Left ventricle myocardium superior (tissue), 1 donor: ENCODE measurements around the gene SETMAR. TPM values are rescaled to one million over a fixed set of nuclear protein-coding genes. Genes with fewer than 3 reads are reported as not detected.
"Not testable (repeated sequence)": the region's sequence is repeated elsewhere in the genome, so short reads cannot be mapped to it uniquely, and the experiment has no call there.

ENCODE experiments used
- ATAC-seq: fragments of 200-7000 bp; cut with Tn5 transposase; one replicate; pipeline ENCODE4 v1.9.1; 2020; ENCODE audit warnings: mild to moderate bottlenecking, moderate library complexity
- DNase-seq: peaks from one replicate; pipeline ENCODE4 v3.0.0-alpha.2; 2020
- intact Hi-C: fragments of 100-400 bp; cut with micrococcal nuclease; formaldehyde crosslinking; loops from one replicate; pipeline ENCODE4 v1.11.0; 2022
- long read RNA-seq: library from polyadenylated mRNA; unstranded; transcript quantifications from one replicate; pipeline ENCODE4 v2.0.0, GENCODE V29; 2021
- total RNA-seq: library from RNA; stranded (reverse); fragmentation: NEBNext Ultra II Directional; extraction: Animal tissue kit (Norgen Biotek cat#: 25700); gene quantifications from one replicate; pipeline ENCODE4 v1.2.1, GENCODE V29; 2021
- donor health status: DM: no; HTN: yes; CAD: no; lungs with severe emphysema.

Gene SETMAR
- 14.6 TPM for total RNA-seq
- long read RNA-seq, partial matches to known transcripts = 0 of 8 reads
- long read RNA-seq, other reads (novel, unspliced or antisense) = 7 of 8 reads

GRCh38 chr3:4303187-4304123, at the start of gene SETMAR:
SETMAR (plus strand) TSS chr3:4303369; CDS start chr3:4303371, 2 bp downstream.
- DNase-seq = peak; percentile 95
- intact Hi-C loops = no loop called here

DNA sequence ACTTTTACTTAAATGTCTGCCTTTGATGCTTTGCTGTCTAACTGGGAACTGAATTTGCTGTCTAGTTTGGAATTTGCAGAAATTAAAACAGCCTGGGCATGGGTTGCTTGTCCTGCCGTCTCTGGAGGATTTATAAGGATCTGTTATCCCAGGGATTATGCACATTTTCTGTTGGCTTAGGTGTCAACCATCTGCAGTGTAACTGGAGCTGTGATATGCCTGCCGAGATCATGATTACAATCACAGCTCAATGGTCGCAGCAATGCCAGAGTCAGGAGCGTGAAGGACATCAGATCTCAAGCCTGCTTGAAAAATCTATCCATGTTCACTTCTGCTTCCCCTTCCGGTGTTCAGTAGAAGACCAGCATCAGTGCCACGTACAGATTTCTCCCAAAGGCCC, 41.8 kb upstream of the SETMAR start:
- ATAC-seq (no peak), DNase-seq (no peak)
- intact Hi-C loops = no loop called here

More at GRCh38 chr3:4303187-4304123, at the start of gene SETMAR:
- peak; percentile 96 for ATAC-seq

- intact Hi-C loops = no loop called here
- DNase-seq = no peak
- no peak for ATAC-seq
Measured at GRCh38 chr3:4264040-4264439, 39.1 kb upstream of the SETMAR start.

GRCh38 chr3:4270720-4271119, 32.4 kb upstream of the SETMAR start:
- DNase-seq (no peak), ATAC-seq (no peak)
- intact Hi-C loops = no loop called here

DNA sequence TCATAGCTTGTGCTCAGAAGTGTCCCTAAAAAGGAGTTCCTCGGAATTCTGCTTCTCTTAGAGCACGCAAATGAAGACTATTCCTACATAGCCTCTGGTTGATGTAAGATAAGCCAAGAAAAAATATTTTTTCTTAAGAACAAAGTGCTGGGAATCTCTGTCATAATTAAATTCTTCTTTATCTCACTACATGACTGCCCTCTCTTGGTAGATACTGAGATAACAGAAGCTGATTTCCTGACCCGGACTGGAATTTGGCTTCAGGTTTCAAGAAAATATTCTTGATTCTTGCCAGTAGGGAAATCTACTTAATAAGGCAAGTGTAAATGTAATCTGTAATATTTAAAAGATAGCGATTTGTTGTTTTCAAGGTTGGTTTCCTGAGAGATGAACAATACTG, 31.3 kb upstream of the SETMAR start:
- intact Hi-C loops = no loop called here
- no peak for ATAC-seq

DNA sequence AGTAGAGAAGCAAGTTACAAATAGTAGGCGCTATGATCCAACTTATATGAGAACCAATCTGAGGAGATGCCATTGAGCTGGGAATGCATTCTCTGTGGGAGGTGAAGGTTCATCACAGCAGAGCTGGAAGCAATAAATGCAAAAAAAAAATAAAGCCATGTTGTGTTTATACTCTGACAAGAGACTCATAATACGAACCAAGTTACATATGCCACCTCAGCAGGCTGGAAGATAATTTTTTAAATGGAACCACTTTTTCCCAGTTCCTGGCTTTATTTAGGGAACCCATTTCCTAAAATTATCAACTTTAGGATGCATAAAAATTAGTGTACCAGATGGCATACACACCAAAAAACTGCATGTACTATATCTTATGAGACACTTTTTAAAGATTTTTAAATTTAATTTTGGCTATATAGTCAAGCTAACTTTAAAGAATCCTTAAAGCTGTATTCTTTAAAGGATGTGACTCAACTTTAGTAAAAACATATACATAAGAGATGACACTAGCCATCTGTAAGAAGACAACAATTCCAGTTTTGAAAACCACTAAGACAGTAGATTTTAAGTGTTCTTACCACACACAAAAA, 23.6 kb upstream of the SETMAR start:
- ATAC-seq (no peak), DNase-seq (no peak)
- intact Hi-C loops = no loop called here

More for the DNA sequence above, 31.3 kb upstream of the SETMAR start:
- no peak for DNase-seq

DNA sequence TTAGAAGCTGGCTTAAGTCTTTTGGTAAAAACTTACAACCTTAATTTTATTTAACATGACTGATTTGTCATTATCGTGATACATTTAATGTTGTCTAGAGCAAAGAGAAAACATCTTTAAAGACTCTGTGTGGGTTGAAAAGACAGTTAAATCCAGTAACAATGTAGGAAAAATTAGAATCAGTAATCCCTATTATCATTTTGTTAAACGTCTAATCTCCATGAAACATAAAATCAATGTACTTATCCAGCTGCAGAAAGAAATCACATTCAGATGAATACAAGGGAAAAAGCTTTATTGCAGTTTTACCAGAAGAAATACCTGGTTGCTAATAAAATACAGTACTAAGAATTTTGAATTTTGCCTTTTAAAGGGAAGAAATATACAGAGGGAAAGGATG, 21.2 kb upstream of the SETMAR start:
- intact Hi-C loops = no loop called here
- ATAC-seq = no peak

DNA sequence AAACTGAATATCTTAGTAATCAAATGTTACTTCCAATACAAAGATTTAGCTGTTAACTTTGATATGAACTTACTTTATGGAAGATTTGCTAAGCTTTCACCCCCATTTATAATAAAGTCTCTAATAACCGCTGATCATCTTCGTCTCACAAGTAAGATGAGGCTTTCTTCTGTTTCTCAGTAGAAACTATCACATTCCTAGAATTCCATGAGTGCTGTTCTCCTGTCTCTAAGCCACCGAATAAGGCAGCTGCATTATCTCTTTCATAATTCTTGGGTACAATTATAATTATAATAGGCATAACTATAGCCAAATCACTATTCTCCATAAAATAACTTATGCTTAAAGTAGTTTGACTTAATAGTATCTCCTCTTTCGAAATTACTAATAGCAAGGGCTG, 18.3 kb upstream of the SETMAR start:
- intact Hi-C loops = no loop called here
- DNase-seq (no peak), ATAC-seq (no peak)

More for the DNA sequence above, 21.2 kb upstream of the SETMAR start:
- DNase-seq = no peak

DNA sequence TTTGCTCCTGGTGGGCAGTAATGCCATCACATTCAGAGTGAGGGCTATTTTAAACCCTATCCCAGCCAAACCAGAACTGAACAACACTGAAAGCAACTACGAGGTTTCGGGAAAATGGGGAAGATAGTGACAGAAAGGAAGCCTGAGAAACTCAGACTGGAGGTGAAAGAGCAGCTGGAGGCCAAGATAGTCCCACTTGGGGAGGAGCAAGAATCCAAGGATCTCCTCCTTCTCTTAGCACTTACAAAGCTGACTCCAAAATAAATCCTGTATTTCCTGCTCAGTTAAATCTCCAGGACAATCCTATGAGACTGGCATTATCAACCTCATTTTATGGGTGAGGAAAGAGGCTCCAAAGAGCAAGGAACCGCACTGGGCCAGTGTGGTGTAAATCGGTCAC, 14.1 kb upstream of the SETMAR start:
- intact Hi-C loops = no loop called here
- no peak for DNase-seq
- no peak for ATAC-seq

- intact Hi-C loops = loop anchor here (5.0 kb wide), 1 partner anchor 1093 kb away; no protein-coding TSS in a partner anchor
- peak; percentile 32 for ATAC-seq
- DNase-seq = no peak
Measured at GRCh38 chr3:4290272-4290893, 12.8 kb upstream of the SETMAR start.

GRCh38 chr3:4292301-4292700, 10.9 kb upstream of the SETMAR start:
- ATAC-seq (no peak), DNase-seq (no peak)
- intact Hi-C loops = loop anchor here (5.0 kb wide), 1 partner anchor 1095 kb away; no protein-coding TSS in a partner anchor

DNA sequence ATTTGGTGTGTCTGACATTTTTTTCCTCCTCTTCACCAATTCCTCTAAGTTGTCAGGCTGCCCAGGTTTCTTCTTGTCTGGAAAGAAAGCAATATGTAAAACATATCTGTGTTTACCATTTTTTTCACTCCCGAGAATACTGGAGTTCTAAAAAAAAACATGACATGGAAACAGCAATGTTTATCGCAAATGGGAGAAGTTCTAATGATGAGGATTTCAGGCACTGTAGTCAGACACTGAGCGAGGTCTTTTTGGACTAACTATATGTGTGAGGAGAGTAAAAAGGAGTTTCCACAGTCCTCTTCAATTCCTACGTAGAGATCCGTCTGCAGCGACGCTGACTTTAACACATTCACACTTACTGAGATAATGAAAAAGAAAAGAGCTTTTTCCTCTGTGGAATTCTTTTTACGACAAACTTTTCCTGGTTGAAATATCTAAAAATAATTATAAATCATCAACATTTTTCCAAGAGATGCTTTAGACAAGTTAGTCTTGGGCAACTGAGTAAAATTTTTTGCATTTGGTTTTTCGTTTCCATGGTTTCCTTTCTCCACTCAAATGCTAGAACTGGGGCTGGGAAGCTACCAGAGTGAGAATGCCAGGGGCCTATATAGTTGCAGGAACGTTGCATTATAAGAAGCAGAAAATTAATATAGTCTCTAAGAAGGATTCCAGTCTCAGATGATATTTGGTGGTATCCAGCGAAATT, 8.4 kb upstream of the SETMAR start:
- no peak for DNase-seq
- no peak for ATAC-seq
- intact Hi-C loops = loop anchor here (5.0 kb wide), 1 partner anchor 1097 kb away; no protein-coding TSS in a partner anchor

- intact Hi-C loops, ATAC-seq, DNase-seq: not testable (repeated sequence)
Measured at GRCh38 chr3:4296454-4296853, 6.7 kb upstream of the SETMAR start.

DNA sequence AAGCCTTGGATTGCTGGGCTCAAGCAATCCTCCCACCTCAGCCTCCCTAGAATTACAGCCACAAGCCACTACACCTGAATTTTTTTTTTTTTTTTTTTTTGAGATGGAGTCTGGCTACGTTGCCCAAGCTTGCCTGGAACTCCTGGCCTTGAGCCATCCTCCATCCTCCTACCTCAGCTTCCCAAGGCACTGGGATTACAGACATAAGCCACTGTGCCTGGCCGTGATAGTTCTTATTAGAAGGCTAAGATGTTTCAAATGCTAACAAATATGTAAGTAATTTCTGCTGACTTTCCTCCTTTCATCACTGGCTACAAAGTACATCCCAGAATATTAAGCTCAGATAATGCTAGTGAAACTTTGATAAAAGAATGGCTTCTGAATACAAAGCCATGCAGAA, 5.7 kb upstream of the SETMAR start:
- intact Hi-C loops = no loop called here
- no peak for ATAC-seq
- DNase-seq = no peak

DNA sequence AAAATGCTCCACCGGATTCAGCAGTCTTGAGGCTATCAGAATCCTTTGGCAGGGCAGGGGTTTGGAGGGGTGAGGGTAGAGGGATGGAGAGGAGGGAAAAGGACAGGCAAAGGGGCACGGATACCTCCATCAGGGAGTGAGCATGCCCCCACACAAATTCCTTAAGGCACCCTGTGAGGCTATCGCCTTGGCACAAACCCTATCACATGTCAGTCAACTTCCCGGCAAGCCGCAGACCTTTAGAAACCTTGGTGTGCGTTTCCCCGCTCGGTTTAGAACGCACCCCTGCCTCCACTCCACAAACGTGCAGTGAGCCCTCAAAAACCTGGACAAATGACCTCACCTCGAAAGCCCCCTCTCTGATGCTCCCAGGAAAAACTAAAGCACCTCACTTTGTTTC, 422 bp upstream of the SETMAR start:
- no peak for ATAC-seq
- intact Hi-C loops = no loop called here

GRCh38 chr3:4305210-4305609, 2.0 kb downstream of the SETMAR start:
- intact Hi-C loops, DNase-seq, ATAC-seq: not testable (repeated sequence)

More for the DNA sequence above, 422 bp upstream of the SETMAR start:
- no peak for DNase-seq

GRCh38 chr3:4306091-4306490, 2.9 kb downstream of the SETMAR start:
- intact Hi-C loops = no loop called here
- no peak for ATAC-seq
- no peak for DNase-seq

- ATAC-seq = peak; percentile 6
- no peak for DNase-seq
- intact Hi-C loops = no loop called here
Measured at GRCh38 chr3:4306860-4307259, 3.7 kb downstream of the SETMAR start.

DNA sequence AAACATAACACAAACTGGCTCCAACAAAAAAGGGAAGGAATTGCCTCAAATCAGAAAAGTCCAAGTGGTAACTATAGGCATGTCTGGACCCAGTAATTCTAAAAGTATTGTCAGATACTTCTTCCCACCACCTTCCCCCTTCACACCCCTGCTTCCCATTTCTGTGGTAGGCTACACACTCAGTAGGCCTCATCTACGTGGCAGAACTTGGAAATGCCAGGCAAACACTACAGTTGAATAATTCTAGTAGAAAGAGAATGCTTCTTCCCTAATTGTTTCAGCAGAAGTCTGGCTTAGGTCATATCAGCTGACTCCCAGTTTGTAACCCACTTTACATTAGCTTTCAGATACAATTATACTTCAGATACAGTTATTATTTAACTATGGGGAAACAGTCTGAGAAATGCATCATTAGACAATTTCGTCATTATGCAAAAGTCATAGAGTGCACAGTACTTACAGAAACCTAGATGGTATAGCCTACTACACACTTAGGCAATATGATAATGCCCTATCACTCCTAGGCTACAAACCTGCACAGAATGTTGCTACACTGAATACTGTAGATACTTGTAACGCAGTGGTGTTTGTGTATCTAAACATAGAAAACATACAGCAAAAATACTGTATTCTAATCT, 6.4 kb downstream of the SETMAR start:
- no peak for DNase-seq
- no peak for ATAC-seq
- intact Hi-C loops = no loop called here
